ENCODE results near the gene HM13. TPM values are rescaled to one million over a fixed set of nuclear protein-coding genes. Genes with fewer than 3 reads are reported as not detected.

HM13 gene
- total and polyA plus RNA-seq, 9 of the 15 experiments (the other 6 are each of a cell fraction or from before 2014, with no cell fraction given): 7.7 to 136 (median 74.5) TPM

- no peak for TF ChIP-seq STAG1 (CRISPR knock-in tag; IDR thresholded peaks at IDR 0.05; ENCODE audit: borderline replicate concordance)
- TF ChIP-seq POLR2AphosphoS2 (IDR thresholded peaks at IDR 0.05; ENCODE audit: low read length): peak; percentile 23; the same call in 1 of the 2 replicates
- TF ChIP-seq ZC3H8 (IDR thresholded peaks at IDR 0.05): no peak
- TF ChIP-seq KLF10 (CRISPR knock-in tag; IDR thresholded peaks at IDR 0.05): 0 out of 2 replicates have a peak, but pooled peaks have one; percentile 5
- TF ChIP-seq NFIX (CRISPR knock-in tag; IDR thresholded peaks at IDR 0.05; ENCODE audit: low read depth): no peak
- no peak for TF ChIP-seq ZSCAN29 (IDR thresholded peaks at IDR 0.05)
- TF ChIP-seq RUNX1 (IDR thresholded peaks at IDR 0.05; ENCODE audit: low read depth): no peak
- TF ChIP-seq LEF1 (IDR thresholded peaks at IDR 0.05): 0 out of 2 replicates have a peak, but pooled peaks have one; percentile 48
- TF ChIP-seq HDAC3 (IDR thresholded peaks at IDR 0.05; ENCODE audit: borderline replicate concordance, partially characterized antibody): no peak
- TF ChIP-seq THRB (CRISPR knock-in tag; conservative IDR thresholded peaks at IDR 0.05): peak; percentile 48; the same call in 1 of the 2 replicates
- TF ChIP-seq YBX1 (IDR thresholded peaks at IDR 0.05): no peak
- TF ChIP-seq BHLHE40 (IDR thresholded peaks at IDR 0.05; ENCODE audit: low read length): peak; percentile 81
- TF ChIP-seq ZNF140 (CRISPR knock-in tag; IDR thresholded peaks at IDR 0.05): no peak
- TF ChIP-seq IFI16 (CRISPR knock-in tag; IDR thresholded peaks at IDR 0.05): 0 out of 2 replicates have a peak, but pooled peaks have one; percentile 64
- TF ChIP-seq CBFB (CRISPR knock-in tag; IDR thresholded peaks at IDR 0.05): no peak
- TF ChIP-seq EP400 (IDR thresholded peaks at IDR 0.05): peak; percentile 76
- TF ChIP-seq IRF2 (CRISPR knock-in tag; IDR thresholded peaks at IDR 0.05): no peak
- TF ChIP-seq PCBP1 (IDR thresholded peaks at IDR 0.05; ENCODE audit: low read depth, low read length, poor library complexity, severe bottlenecking): peak; percentile 84
- no peak for TF ChIP-seq ZFP91 (CRISPR knock-in tag; IDR thresholded peaks at IDR 0.05)
- peak; percentile 97 for TF ChIP-seq ATF3 (IDR thresholded peaks at IDR 0.05)
- TF ChIP-seq ATF3 (CRISPR knock-in tag; conservative IDR thresholded peaks at IDR 0.05): peak; percentile 75
- peak; percentile 68 for TF ChIP-seq CREM (IDR thresholded peaks at IDR 0.05; ENCODE audit: low read depth)
- TF ChIP-seq RBM15 (IDR thresholded peaks at IDR 0.05; ENCODE audit: insufficient read depth, low read length): no peak
- peak; percentile 86; the same call in 1 of the 2 replicates for TF ChIP-seq TCF15 (CRISPR knock-in tag; IDR thresholded peaks at IDR 0.05)
- no peak for TF ChIP-seq CBX2 (IDR thresholded peaks at IDR 0.05; ENCODE audit: insufficient read depth, low read length, poor library complexity, severe bottlenecking)
- TF ChIP-seq ZNF324 (CRISPR knock-in tag; IDR thresholded peaks at IDR 0.05): 0 out of 2 replicates have a peak, but pooled peaks have one; percentile 4
- peak; percentile 59 for TF ChIP-seq TBP (optimal IDR thresholded peaks at IDR 0.05; ENCODE audit: low read depth, low read length)
These were observed 58.7 kb downstream of the HM13 start (continued) for GRCh38 chr20:31572701-31573554.
